OCI-M2 (cell line): ENCODE data around the gene FZD8.

Experiments
- DNase-seq: peaks from one replicate; lab custom pipeline; 2025; ENCODE audit not compliant: unreplicated experiment; lab: John Stamatoyannopoulos, UW

The FZD8 gene

DNA sequence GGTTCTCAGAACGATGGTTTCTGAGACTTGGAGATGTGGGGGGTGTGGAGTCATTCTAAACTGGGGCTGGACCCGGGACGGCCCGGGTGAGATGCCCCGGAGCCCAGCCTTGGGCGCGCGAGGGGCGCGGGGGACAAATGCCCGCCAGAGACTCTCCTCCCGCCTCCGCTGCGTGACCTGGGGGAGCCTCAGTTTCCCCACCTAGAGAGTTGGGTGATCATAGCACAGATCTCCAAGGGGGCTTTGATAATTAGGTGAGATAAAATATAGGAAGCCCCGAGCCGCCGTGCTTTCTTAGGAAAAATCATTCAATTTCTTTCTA lies 658 bp upstream of the FZD8 start:
- no peak for DNase-seq

DNA sequence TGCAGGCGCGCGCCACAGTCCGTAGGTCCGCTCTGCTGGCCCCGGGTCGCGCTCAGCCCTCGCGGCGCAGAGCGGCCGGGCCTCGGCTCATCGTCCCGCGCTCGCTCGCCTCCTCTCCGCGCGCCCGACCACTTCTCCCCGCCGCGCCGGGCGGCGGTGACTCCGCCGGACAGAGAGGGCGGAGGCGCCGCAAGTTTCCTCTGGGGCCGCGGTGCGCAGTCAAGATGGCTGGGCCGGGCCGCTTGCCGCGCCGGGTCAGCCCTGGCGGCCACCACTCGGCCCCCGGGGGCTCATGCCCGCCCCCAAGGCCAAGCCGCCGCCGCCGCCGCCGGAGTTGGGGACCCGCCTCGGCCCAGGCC lies 441 bp downstream of the FZD8 start:
- DNase-seq, result no peak

DNA sequence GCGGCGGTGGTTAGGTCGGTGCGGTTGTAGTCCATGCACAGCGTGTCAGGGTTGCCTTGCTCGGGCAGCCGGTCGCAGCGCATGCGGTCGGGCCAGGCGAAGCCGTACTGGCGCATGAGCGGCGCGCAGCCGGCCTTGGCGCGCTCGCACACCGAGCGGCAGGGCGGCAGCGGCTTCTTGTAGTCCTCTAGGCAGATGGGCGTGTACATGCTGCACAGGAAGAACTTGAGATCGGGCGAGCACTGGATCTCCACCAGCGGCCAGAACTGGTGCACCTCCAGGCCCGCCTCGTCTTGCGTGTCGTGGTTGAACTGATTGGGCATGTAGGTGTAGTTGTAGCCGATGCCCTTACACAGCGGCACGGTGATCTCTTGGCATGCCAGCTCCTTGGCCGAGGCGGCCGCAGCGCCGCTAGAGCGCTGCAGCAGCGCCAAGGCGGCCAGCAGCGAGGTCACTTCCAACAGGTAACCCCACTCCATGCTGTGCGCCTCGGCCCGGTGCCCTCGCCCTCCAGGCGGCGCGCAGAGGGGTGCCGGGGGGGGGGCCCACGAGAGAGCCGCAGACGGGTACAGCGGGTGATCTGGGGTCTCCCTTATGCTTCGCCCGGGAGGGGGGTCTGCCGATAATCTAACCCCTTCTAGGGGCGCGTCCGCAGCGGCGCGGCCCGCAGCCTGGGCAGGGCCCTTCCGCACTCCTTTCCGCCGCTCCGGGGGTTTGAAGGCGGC lies 983 bp downstream of the FZD8 start:
- peak; percentile 3 for DNase-seq

DNA sequence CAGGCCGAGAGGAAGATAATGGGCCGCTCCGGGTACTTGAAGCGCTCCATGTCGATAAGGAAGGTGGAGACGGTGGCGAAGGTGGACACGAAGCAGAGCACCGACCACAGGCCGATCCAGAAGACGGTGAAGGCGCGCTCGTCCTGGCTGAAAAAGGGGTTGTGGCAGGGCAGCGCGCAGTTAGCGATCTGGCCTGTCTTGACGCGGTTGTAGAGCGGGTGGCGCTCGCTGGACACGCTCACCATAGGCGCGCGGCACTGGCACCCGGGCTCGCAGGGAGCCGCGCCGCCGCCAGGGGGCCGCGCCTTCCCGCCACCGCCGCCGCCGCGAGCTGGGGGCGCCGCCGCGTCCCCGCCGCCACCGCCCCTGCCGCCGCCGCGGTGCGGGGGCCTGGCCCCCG lies 1.6 kb downstream of the FZD8 start:
- DNase-seq, result no peak

DNA sequence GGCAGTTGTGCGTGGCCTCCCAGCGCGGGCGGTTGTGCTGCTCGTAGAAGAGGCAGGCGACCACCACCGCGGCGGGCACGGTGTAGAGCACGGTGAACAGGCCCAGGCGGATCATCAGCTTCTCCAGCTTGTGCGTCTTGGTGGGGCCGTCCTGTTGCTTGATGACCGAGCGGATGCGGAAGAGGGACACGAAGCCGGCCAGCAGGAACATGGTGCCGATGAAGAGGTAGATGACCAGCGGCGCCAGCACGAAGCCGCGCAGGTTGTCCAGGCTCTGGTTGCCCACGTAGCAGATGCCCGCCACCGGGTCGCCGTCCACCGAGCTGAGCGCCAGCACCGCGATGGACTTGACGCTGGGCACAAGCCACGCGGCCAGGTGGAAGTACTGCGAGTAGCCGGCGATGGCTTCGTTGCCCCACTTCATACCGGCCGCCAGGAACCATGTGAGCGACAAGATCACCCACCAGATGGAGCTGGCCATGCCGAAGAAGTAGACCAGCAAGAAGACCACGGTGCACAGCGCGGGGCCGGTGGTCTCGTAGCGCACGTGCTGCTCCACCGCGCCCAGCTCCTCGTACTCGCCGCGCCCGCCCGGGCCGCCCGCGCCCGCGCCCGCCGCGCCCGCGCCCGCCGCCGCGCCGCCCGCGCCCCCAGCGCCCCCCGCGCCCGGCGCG lies 2.2 kb downstream of the FZD8 start:
- DNase-seq, result no peak

DNA sequence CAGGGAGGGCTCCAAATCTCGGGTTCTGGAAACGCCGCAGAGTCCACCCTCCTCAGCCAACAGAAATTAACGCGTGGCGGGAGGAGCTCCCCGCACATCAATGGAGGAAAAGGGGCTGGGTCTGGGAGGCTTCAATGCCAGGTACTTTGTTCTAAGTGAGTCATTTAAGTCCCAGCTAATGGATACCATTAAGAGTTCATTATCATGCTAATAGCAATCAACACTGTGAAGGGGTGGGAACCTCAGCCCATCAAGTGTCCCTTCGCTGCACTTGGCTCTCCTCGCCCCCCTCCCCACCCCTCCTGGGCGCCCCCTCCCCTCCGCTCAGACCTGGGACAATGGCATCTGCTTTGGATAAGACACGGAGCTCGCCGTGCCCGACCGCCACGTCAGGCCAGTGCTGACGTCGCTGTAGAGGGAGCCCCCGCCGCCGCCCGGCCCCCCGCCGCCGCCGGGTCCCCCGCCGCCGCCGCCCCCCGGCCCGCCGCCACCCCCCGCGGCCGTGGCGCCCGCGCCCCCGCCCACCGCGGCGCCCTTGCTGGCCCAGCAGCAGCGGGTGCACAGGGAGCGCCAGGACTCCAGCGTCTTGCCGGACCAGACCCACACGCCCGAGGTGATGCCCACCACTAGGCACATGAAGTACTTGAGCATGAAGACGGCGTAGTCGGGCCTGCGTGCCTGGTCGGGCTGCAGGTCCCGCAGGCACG lies 2.9 kb downstream of the FZD8 start:
- DNase-seq, result no peak

DNA sequence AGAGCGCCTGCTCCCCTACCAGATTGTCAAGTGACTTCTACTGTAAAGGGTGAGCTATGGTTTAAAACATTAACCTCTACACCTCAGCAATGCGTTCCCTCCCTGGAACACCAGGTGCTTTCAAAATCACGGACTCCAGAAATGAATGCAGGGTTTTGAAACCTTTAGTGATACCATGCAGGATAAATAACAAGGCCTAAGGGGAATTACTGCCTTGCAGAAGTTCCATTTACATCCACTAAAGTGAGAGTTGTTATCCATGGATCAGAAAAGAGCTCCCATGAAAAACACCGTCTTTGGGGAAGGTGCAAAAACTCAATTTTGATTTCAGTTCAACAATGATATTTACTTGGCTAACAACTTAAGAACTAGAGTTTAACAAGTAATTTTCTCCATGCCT lies 4.0 kb downstream of the FZD8 start:
- no peak for DNase-seq

DNA sequence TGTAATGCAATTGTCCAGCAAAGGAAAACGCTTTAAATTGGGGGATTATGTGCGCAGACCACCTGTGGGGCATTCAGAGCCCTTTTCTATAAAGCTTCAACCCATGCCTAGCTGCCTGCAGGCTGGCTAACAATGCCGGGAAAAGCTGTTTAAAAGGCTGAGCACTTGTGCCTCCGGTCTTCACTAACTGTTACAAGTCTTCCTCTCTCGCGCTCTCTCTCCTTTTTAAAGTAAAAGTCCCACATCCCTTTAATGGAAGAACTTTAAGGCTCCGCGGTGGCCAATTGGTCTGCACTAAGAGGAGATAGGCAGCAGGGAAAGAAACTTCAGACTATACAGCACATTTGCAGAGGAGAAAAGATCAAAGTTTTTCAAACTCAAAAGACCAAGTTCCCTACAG lies 4.6 kb downstream of the FZD8 start:
- no peak for DNase-seq

DNA sequence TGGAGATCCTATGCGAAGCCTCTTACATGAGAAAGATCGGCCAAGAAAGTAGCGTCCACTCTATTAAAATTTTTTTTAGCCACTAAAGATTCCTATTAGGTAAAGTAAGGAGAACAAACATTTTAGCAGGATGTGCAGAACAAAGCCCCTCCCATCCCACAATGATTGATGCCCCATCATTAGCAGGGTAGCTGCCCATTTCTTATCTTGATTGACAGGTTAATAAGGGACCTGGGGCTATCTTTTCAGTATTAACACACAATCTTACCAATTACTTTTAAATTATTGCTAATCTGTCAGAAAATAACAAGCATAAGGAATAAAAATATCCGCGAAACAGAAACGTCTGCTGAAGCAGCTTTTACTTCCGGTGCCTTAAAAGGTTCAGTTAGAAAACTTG lies 5.1 kb downstream of the FZD8 start:
- no peak for DNase-seq

DNA sequence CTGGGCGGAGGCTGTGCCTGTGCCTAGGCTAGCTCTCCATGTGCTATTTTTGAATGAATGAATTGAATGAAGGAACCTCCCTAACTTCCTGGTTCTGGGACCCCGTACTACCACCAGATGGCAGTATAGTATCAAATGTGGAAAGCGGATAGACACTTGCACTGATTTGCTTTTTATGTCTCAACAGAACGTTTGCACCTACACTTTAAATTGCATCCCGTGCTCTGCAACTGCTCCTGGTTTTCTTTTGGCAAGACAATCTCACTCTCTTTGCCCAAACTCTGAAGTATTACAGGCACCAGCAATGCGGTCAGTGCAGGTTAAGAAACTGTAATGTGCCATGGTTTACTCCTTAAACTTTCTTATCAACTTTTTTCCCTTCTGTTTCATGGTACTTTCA lies 6.5 kb downstream of the FZD8 start:
- DNase-seq, result no peak

DNA sequence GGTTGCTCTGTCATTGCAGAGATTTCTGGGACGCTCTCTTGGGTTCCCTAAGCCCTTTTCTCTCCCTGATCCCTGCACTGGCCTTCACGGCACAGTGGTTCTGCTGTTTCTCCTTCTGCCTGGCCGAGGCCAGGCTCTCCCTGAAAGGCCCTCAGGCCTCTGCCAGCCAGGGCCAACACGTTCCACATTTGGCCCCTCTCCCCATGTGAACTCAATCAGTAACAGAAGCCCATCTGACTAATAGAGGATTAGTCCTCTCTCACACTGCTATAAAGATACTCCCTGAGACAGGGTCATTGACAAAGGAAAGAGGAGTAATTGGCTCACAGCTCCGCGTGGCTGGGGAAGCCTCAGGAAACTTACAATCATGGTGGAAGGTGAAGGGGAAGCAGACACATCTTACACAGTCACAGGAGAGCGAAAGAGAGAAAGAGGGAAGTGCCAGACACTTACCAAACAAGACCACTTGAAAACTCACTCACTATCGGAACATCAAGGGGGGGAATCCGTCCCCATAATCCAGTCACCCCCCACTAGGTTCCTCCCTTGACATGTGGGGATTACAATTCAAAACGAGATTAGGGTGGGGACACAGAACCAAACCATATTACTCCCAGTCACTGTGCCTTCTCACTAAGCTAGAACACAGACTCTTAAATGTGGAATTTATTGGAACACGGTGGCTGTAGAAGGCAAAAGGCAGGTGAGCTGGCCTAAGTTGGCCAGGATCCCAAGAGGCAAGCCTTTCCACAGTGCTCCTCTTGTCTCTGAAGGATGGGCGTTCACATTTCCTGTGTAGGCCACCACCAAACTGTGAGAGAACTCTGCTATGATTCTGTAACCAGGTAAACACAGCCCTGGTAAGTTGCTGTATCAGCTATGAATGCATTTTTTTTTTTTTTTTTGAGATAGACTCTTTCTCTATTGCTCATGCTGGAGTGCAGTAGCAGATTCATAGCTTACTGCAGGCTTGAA lies 8.8 kb downstream of the FZD8 start:
- DNase-seq, result no peak

DNA sequence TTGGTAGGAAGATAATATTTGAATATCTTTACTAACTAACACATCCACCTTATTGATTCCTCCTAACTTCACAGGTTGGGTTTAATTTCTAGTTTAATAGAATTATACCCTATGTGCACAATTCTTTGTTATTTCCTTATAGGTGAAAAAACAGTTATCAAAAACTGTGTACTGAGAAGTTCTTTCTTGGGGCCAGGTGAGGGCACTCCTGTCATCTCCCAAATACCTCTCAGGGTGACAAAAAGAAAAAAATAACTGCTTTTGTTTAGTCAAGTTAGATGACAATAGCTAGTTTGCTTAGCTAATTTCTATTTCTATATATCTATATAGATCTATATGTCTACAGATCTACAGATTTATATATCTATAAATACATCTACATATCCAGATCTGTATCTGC lies 10.1 kb downstream of the FZD8 start:
- no peak for DNase-seq

DNA sequence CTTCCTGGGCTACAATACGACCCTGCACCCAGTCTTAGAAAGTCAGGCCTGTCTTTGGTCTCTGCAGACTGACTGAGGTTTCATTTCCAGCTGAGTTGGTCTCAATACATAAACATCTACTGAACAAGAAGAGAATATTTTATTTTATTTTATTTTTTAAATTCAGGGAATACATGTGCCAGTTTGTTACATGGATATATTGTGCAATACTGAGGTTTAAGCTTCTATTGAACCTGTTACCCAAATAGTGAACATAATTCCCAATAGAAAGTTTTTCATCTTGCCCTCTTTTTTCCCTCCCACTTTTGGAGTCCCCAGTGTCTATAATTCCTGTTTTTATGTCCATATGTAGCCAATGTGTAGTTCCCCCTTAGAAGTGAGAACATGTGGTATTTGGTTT lies 10.7 kb downstream of the FZD8 start:
- DNase-seq, result no peak

DNA sequence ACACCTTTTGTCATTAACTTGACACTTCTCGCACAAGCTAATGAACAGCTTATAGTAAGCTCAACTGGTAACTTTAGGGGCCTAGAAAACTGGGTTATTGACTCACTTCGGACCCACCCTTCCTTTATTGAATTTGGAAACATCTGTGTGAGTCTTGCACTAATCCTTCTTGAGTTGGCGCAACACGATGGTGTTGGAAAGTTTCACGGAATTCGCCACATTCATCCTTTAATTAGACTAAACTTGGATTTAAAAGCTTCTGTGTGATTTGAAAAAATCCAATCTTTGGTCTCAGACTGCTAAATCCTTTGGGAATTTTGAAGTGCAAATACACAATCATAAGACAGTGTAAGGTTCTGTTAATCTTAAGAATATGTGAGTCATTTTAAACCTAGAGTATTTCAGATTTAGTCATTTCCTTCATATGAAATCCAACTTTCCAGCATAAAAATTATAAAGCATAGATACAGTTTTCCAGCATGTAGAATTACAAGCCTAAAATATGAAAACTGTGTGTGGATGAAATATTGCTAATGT lies 15.1 kb downstream of the FZD8 start:
- DNase-seq, result no peak

DNA sequence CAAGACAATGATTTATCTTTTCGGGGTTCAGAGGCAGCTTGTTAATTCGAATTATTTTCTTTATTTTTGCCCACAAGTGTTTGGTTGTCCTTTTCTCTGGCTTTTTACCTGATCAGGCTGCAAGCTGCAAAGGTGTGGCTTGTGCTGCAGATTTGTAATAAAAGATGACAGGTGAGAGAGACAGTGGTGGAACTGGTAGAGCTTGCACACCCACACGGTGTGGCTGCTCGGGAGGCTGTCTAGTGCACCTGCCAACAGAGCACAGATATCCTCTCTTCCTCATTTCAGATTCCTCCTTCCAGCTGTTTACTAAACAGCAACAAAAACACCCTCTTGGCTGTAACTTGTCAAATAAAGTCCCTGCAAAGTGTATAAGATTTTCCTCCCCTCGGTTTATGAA lies 27.8 kb downstream of the FZD8 start:
- no peak for DNase-seq

DNA sequence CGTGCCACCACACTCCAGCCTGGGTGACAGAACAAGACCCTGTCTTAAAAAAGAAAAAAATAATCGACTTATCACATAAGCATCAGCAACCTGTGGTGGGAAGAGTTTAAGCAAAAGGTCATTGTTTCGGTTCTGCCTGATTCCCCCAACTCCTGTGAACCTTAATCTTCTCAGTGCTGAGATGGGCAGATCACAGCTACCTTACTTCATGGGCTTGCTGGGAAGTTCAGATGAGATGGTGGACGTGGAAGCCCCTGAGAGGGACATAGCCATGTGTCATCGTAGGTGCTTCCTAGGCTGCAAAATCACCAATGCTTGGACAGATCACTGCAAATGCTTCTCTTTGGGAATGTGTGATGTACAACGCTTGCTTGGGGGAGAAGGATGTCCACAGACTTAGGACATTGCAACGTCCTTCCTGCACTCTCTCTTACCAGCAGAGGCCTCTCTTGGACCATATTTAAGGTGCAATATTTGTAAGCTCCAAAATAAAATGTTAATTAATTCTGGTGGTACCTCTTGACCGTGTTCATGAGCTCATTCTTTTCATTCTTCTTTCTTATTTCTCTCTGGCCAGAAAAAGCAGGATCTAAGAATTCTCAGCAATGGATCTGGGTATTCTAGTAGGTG lies 28.4 kb downstream of the FZD8 start:
- no peak for DNase-seq

DNA sequence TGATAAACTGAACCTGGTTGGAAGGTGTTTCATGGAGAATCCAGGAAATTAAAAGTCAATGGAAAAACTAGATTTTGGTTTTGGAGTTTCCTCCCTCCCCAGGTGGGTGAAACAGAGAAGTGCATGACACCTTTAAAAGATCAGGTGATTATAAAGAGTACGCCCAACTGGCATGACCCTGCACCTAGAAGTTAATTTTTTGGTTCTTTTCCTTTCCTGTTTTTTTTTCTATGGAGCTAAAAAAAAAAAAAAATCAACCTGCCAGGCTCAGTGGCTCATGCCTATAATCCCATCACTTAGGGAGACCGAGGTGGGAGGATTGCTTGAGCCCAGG lies 29.0 kb downstream of the FZD8 start:
- no peak for DNase-seq

DNA sequence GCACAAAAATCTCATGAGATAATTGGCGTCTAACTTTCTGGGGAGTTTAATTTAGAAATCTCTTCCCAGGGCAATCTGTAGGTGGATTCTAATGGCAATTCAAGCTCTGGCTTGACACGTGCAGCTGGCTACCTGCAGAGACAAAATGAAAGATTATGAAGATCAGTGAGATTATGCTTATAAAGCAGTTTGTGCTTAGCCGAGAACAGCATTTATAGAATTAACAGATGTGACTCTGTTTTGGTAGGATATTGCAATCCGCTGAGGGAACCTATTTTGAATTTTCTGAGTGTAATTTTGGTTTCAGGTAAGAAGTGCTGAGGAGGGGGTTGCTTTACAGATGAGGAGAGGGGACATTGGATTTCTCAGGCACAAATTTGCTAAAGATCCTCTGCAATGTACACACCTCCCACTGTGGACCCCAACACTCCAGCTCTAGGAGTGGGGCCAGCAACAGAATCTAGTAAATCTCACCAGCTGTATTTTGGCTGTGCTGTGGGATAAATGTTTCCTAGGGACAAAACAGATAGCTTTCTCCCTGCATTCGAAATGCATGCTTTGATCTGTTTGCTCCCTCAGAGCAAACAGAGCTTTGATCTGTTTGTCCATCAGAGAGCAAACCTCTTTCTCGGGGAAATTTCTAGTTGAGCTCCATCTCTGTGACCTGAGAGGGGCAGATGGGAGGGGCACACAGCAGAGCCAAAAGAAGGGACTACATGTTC lies 29.6 kb downstream of the FZD8 start:
- no peak for DNase-seq

DNA sequence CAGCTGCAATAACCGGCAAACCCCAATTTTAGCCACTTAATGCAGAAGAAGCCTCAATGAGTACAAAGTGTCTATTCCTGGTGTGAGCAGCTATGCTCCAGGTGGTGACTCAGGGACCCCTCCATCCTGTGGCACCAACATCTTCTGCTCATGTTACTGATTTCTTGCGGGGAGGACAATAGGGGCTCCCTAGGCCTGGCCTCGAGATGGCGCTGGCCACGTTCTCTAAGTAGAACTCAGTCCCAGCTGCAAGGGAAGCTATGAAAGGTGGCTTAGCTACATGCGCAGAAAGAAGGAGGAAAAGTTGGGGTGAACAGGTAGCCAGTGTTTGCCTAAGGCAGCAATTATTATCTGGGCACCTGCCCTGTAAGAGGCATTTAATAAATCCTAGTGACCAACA lies 30.3 kb downstream of the FZD8 start:
- no peak for DNase-seq

DNA sequence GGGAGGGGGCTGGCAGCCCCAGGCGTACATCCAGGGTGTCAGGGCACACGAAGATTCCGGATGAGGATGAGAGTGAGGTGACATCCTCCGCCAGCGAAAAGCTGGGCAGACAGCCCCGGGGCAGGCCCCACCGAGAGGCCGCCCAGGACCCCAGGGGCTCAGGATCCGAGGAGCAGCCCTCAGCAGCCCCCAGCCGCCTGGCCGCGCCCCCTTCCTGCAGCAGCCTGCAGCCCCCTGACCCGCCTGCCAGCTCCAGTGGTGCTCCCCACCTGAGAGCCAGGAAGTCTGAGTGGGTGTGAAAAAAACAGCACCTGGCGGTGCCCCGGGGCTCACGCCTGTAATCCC lies 33.8 kb downstream of the FZD8 start:
- no peak for DNase-seq
